Measurements from ENCODE around the gene RNF145.
"Not testable (repeated sequence)": the region's sequence is repeated elsewhere in the genome, so short reads cannot be mapped to it uniquely, and the experiment has no call there.

RNF145 gene

DNA sequence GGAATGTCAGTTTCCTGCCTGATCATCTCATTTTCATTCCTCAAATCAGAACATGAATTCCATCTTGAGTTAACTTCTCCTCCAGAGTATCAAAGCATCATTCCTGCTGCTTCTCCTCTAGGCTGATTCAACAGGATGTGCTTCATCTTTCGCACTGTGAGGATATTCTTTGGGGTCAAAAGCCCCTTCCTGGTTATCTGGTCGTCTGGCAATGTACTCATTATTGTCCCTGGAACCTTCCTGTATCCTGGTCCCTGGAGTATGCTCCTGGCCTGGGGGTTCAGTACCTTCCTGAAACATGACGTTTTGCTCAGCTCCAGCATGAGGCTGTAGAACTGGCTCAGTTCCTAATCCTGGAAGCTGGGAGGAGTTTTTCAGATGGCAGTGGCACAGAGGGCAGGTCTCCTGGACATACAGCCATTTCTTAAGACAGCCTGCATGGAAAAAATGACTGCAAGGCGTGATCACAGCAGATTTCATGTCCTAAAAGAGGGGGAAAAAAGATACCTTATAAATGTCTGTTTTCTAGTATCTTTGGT is 50.7 kb downstream of the RNF145 start:
- not testable (repeated sequence) for DNase-seq (ENCODE audit: low read depth in 3 of 3)

GRCh38 chr5:159157552-159157951 is 51.8 kb downstream of the RNF145 start:
- DNase-seq (ENCODE audit: low read depth in 3 of 3) = no peak

DNA sequence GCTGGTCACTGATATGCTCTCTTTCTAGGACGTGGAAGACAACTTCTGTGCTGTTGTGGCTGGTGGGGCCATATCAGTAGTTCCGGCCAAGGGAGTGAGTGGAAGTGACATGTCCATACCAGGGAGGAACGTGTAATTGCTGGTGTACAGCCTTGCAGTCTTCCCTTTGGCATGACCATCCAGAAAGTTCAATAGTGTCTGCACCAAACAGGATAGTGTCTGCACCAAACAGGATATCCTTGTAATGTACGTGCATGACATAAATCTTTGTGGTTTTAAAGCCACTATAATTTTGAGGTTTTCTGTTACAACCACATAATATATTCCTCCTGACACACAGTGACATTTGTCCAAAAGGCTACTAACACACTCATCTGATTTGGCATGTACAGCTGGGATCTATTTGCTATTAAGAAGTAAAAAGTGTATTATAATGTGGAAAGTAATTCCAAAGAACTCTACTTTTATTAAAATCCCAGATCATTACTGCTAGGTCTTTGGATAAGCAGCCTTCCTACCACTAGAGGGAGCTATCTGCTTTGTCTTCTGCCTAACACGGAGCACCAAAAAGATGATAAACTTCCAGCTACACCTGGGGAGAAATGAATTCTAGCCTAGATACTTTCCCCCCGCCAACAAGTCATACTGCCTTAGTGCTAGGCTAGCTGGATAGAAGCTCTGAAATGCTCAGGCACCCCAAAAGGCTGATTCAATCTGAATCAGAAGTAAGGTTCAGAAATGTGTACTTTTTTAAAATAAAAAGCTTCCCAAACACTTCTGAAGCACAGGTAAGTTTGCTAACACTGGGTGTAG is 52.7 kb downstream of the RNF145 start:
- peak in 1 of 3 experiments; percentile 21 for DNase-seq (ENCODE audit: low read depth in 3 of 3)

- no peak for DNase-seq (ENCODE audit: low read depth in 3 of 3)
These were observed 53.4 kb downstream of the RNF145 start for GRCh38 chr5:159155960-159156359.

- no peak for DNase-seq (ENCODE audit: low read depth in 3 of 3)
These were observed 56.5 kb downstream of the RNF145 start for GRCh38 chr5:159152876-159153275.

- DNase-seq (ENCODE audit: low read depth in 3 of 3) = no peak
These were observed 60.3 kb downstream of the RNF145 start for GRCh38 chr5:159149085-159149484.

- DNase-seq (ENCODE audit: low read depth in 3 of 3) = no peak
These were observed 61.4 kb downstream of the RNF145 start for GRCh38 chr5:159147976-159148375.

GRCh38 chr5:159146839-159147238 is 62.5 kb downstream of the RNF145 start:
- DNase-seq (ENCODE audit: low read depth in 3 of 3) = no peak

DNA sequence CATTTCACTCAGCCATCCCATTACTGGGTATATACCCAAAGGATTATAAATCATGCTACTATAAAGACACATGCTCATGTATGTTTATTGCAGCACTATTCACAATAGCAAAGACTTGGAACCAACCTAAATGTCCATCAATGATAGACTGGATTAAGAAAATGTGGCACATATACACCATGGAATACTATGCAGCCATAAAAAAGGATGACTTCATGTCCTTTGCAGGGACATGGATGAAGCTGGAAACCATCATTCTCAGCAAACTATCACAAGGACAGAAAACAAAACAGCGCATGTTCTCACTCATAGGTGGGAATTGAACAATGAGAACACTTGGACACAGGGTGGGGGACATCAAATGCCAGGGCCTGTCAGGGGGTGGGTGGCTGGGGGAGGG is 64.2 kb downstream of the RNF145 start:
- not testable (repeated sequence) for DNase-seq (ENCODE audit: low read depth in 3 of 3)

- no peak for DNase-seq (ENCODE audit: low read depth in 3 of 3)
These were observed 69.6 kb downstream of the RNF145 start for GRCh38 chr5:159139802-159140201.

DNA sequence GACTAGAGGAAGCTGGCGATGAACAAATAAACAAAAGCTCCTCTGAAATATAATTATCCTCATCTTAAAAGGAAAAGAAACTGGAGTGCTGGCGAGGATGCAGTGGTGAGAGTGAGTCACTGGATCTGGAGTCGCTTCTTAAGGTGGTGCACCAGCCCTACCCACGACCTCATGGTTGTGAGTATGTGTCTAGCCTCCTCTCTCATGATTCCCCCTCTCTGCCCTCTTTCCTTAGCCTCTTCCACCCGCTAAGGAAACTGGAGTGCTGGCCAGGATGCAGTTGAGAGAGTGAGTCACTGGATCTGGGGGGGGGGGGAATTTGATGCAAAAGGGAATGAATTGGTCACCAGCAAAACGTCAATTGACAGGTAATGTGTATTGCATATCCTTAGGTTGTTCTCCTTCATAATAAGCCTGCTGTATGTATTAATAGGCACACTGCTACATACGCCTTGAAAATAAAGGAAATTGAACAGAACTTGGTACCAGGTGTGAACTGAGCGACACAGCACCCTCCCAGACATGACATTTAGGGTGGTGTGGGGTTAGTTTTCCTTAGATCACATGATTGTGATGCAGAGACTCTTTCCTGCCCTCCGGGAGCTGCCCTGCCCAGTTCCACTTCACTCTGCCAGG is 73.3 kb downstream of the RNF145 start:
- no peak for DNase-seq (ENCODE audit: low read depth in 3 of 3)

- no peak for DNase-seq (ENCODE audit: low read depth in 3 of 3)
These were observed 76.2 kb downstream of the RNF145 start for GRCh38 chr5:159133041-159133741.

DNA sequence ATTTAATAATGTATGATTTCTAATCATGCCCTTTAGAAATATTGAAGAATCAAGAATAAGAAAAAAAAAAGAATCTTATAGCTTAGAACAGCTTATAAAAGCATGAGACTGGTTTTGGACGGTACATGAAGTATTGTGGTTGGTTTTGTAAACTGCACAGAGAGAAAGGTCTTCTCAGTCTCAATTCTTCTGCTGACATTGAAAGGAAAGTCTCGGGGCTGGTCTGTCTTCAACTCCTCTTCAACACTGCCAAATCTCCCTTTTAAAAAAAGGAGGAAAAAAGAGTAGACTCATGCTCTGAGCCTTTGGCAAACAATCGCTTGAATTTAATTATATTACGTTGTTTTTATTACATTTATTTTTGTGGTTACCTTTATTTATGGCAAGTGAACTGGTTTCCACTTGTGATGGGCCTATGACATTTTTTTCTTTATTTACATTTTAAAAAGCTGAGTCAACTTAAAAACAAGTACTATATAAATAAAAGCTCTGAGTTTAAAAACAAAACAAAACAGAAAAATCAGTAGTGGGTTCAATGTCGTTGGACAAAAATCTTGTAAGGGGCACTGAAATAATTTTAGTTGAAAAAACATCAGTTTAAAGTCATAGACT is 76.8 kb downstream of the RNF145 start:
- no peak for DNase-seq (ENCODE audit: low read depth in 3 of 3)

DNA sequence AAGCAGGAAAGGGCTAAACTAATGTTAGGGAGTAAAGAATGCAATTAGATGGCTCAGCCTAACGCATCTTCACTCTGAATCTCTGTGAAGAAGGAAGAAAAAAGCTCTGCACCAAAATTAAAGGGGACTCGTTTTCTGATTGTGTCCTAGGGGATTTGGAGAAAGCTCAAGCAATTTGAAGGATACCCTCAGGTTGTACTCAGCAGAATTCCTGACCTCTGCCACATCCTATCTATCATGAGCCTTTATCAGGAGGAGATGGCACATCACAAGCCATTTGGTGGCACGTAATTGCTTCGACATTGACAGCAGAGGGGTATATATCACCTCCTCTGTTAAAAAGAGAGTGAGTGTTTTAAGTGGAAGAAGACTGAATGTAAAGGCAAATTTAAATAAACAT is 77.4 kb downstream of the RNF145 start:
- DNase-seq (ENCODE audit: low read depth in 3 of 3) = no peak

GRCh38 chr5:159130871-159131270 is 78.5 kb downstream of the RNF145 start:
- DNase-seq (ENCODE audit: low read depth in 3 of 3) = no peak

GRCh38 chr5:159128070-159128541 is 81.2 kb downstream of the RNF145 start:
- DNase-seq (ENCODE audit: low read depth in 3 of 3) = no peak

- DNase-seq (ENCODE audit: low read depth in 3 of 3) = no peak
These were observed 85.7 kb downstream of the RNF145 start for GRCh38 chr5:159123700-159124099.

DNA sequence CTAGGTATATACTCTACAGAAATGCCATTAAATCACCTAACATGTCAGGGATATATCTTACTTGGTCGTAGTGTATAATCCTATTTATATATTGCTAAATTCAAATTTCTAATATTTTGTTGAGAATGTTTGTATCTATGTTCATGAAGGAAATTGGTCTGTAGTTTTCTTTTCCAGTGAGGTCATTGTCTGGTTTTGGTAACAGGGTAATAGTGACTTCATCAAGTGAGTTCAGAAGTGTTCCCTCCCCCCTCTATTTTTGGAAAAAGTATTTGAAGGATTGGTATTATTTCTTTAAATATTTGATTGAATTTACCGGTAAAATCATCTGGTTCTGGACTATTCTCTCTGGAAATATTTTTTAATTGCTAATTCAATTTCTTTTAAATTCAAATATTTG is 86.2 kb downstream of the RNF145 start:
- no peak for DNase-seq (ENCODE audit: low read depth in 3 of 3)

DNA sequence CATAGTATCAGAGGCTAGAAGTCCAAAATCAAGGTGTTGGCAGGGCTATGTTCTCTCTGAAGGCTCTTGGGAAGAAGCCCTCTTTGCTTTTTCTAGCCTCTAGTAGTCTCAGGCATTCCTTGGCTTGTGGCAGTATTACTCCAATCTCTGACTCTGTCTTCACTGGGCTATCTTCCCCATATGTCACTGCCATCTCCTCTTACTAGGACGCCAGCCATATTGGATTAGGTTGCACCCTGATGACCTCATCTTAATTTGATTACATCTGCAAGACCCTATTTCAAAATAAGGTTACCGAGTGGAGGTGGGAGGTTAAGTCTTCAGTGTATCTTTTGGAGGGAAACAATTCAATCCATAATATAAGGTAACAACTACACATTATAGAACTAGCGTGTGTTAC is 88.3 kb downstream of the RNF145 start:
- DNase-seq (ENCODE audit: low read depth in 3 of 3) = no peak

- DNase-seq (ENCODE audit: low read depth in 3 of 3) = no peak
These were observed 88.9 kb downstream of the RNF145 start for GRCh38 chr5:159120446-159120845.

GRCh38 chr5:159119842-159120241 is 89.5 kb downstream of the RNF145 start:
- DNase-seq (ENCODE audit: low read depth in 3 of 3) = not testable (repeated sequence)
